ENCODE measurements around the gene DNAJC21. TPM values are rescaled to one million over a fixed set of nuclear protein-coding genes. Genes with fewer than 3 reads are reported as not detected.

Gene DNAJC21
- 12.5 and 25.6 TPM in 2 replicates for total RNA-seq

GRCh38 chr5:34929134-34929719 lies at the start of gene DNAJC21:
Gene DNAJC21, plus strand, starts transcription at chr5:34929559. Its CDS starts 261 bp downstream, at chr5:34929820.

DNA sequence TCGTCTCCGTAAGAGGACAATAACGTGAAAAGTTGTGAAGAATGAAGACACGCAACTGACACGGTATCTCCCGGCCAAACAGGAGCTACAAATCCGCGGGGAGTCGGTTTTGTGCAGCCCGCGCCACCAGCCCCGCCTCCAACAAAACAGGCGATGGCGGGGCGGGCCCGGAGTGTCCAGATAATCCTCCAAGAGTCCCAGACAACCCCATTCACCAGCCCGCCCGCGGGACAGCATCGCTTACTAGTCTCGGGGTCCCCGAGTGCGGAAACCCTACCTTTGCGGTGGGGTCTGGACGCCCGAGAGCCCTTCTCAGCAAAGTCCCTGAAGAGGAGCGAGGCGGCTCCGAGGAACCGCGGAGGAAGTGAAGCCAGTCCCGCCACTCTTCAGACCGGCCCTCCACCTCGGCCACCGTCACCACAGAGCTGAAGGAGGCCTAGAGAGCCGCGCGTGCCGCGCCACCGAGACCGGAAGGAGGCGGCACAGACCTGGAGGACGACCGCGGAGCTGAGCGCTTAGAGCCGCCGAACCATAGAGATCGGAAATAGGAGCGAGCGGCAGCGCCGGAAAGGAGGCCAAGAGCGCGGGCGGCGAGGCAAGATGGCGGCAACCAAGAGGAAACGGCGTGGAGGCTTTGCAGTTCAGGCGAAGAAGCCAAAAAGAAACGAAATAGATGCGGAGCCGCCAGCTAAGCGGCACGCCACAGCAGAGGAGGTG lies 14.1 kb upstream of the DNAJC21 start, which contains the start of the genes BRIX1 and RAD1:
TSS of gene BRIX1 (plus strand) at position 573 of the 717 bp plus-strand sequence. CDS start at position 601, 28 bp downstream.
TSS of gene RAD1 (minus strand) at position 366 of the 717 bp plus-strand sequence. CDS start 612 bp downstream, outside the sequence.

Other genes starting within 250 kb of the DNAJC21 start
- under 0.01 TPM in 1 of 2 replicates, not detected in the other for gene TTC23L, start 90.4 kb upstream of the DNAJC21 start, total RNA-seq
- gene RAD1, start 14.1 kb upstream of the DNAJC21 start, total RNA-seq, result 30.6 and 36.0 TPM in 2 replicates
- gene BRIX1, start 13.8 kb upstream of the DNAJC21 start, total RNA-seq, result 27.5 and 33.0 TPM in 2 replicates
- gene AGXT2, start 118.4 kb downstream of the DNAJC21 start, total RNA-seq, result not detected in 2 replicates